Vagina (tissue), 2 donors: ENCODE data around the gene IDH2. TPM values are rescaled to one million over a fixed set of nuclear protein-coding genes. Genes with fewer than 3 reads are reported as not detected.

Experiments used
- DNase-seq, 2 donors: peaks; one replicate each; pipeline ENCODE4 v3.0.0-alpha.2; 2017; ENCODE audit errors: extremely low spot score in 2 of 2
- H3K27ac ChIP-seq: fragments of 200-600 bp; sonication (generic); one replicate; pipeline ENCODE4 v1.5.1; 2019
- H3K27me3 ChIP-seq: fragments of 200-600 bp; sonication (generic); one replicate; pipeline ENCODE4 v1.5.1; 2019
- H3K36me3 ChIP-seq, 2 donors: fragments of 200-600 bp; sonication (generic); one replicate each; pipeline ENCODE4 v1.5.1; 2017 to 2019
- H3K4me1 ChIP-seq: fragments of 200-600 bp; sonication (generic); one replicate; pipeline ENCODE4 v1.5.1; 2019
- H3K4me3 ChIP-seq, 2 donors: fragments of 200-600 bp; sonication (generic); 1 replicate in 1 of 2; 2 replicates in 1 of 2; pipeline ENCODE4 v1.5.1; 2016 to 2019
- H3K9me3 ChIP-seq: fragments of 200-600 bp; sonication (generic); one replicate; pipeline ENCODE4 v1.5.1; 2019
- POLR2A ChIP-seq, 2 donors: fragments of 450-650 bp; IDR thresholded peaks; one replicate each; pipeline ENCODE4 v1.6.1; 2017; ENCODE audit warnings: antibody characterized with exemption in 2 of 2, mild to moderate bottlenecking in 2 of 2, moderate library complexity in 2 of 2
- POLR2AphosphoS5 ChIP-seq, 2 donors: sonication (generic); formaldehyde crosslinking; IDR thresholded peaks; one replicate each; pipeline ENCODE4 v1.9.0; 2017; ENCODE audit warnings: antibody characterized with exemption in 2 of 2, mild to moderate bottlenecking in 2 of 2, low read depth in 1 of 2; ENCODE audit not compliant: insufficient read depth in 1 of 2
- intact Hi-C: fragments of 100-400 bp; cut with DNase I; formaldehyde crosslinking; loops from one replicate; pipeline ENCODE4 v1.15.1; 2023
- total RNA-seq: library from RNA; depleted of rRNA; stranded (reverse); fragments of >200 nt; gene quantifications from one replicate; pipeline ENCODE4 v1.2.3, GENCODE V29; 2016
- TF ChIP-seq, protein P1 (sequence below), 3 experiments: fragments of 450-650 bp in 2 of 3; fragments of 200-600 bp in 1 of 3; sonication (generic) in 1 of 3; IDR thresholded peaks; one replicate each; pipeline ENCODE4 v1.5.1; 2017 to 2019; ENCODE audit warnings: antibody characterized with exemption in 3 of 3, mild to moderate bottlenecking in 2 of 3, moderate library complexity in 2 of 3

The IDH2 gene
- total RNA-seq, 1 donor from 2014 or later, result 39.3 TPM

DNA sequence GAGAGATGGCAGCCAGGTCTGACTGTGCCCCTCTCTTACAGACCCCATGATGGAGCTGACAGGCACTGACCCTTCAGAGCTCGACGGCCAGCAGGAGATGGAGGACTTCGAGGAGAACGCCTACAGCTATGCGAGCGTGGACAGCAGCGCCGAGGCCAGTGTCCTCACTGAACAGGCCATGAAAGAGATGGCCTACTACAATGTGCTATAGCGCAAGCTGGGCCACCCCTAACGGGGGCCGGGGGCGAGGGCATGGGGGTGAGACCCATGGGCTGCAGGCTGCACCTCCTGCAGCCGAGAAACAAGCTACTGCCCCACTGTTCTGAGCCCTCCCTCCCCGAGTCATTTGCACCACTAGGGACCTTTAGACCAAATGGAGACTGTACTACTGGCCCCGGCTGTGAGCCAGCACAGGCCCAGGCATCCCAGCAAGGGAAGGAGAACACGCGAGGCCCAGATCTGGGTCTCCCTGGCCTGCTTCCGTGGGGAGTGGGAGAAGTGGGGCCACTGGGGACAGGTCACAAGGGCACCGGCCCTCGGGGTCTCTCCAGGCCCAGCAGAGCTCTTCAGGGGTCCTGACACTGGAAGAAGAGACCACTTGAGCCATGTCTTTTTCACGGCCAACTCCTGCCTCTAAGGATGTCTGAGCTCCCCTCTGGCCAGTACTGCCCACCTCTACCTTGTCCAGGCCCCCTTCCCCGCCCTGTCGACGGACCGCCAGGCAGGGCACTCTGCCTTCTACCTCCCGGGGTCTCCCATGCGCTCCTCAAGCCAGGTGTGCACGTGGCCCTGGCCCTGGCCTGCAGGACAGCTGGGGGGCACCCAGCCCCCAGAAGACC, 22.4 kb downstream of the IDH2 start:
- TF ChIP-seq, protein P1, sequence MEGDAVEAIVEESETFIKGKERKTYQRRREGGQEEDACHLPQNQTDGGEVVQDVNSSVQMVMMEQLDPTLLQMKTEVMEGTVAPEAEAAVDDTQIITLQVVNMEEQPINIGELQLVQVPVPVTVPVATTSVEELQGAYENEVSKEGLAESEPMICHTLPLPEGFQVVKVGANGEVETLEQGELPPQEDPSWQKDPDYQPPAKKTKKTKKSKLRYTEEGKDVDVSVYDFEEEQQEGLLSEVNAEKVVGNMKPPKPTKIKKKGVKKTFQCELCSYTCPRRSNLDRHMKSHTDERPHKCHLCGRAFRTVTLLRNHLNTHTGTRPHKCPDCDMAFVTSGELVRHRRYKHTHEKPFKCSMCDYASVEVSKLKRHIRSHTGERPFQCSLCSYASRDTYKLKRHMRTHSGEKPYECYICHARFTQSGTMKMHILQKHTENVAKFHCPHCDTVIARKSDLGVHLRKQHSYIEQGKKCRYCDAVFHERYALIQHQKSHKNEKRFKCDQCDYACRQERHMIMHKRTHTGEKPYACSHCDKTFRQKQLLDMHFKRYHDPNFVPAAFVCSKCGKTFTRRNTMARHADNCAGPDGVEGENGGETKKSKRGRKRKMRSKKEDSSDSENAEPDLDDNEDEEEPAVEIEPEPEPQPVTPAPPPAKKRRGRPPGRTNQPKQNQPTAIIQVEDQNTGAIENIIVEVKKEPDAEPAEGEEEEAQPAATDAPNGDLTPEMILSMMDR (IDR thresholded peaks at IDR 0.05), result no peak
- TF ChIP-seq POLR2A (IDR thresholded peaks at IDR 0.05) (no peak), POLR2AphosphoS5 (IDR thresholded peaks at IDR 0.05; ENCODE audit: insufficient read depth in 1 of 2, low read depth in 1 of 2) (no peak)
- Histone ChIP-seq H3K27me3 (no peaks in the 10 kb centered on the region), H3K4me3 (no peak overlapping the region), H3K9me3 (no peaks in the 10 kb centered on the region), H3K36me3 (peaks cover 0 to 33% of the 10 kb centered on the region in 2 donors), H3K27ac (no peak overlapping the region), H3K4me1 (no peaks in the 10 kb centered on the region)
- intact Hi-C loops, result no loop called here
- DNase-seq, result no peak

DNA sequence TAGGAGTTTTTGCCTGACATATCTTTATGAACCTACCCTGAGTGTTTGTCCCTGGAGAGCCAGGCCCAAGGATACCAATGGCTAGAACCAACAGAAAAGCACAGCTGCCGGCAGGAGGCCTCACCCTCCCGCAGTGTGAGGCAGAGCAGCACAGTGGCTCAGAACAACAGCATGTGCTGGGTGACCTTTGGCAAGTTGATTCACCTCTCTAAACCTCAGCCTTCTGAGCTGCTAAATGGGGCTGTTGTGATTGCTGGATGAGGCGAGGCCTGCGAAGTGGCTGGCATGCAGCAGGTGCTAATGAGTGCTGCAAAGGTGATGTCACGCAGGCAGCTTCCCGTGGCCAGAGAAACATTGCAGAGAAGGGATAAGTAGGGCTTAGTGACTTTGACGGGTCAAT, 23.3 kb downstream of the IDH2 start:
- Histone ChIP-seq H3K27ac (no peak overlapping the region), H3K27me3 (no peaks in the 10 kb centered on the region)
- intact Hi-C loops, result no loop called here

GRCh38 chr15:90076716-90077115, 25.6 kb downstream of the IDH2 start:
- no peak overlapping the region for H3K4me3 ChIP-seq
- no peaks in the 10 kb centered on the region for H3K9me3 ChIP-seq
- TF ChIP-seq, protein P1 (IDR thresholded peaks at IDR 0.05), result no peak
- TF ChIP-seq POLR2A (IDR thresholded peaks at IDR 0.05) (no peak), POLR2AphosphoS5 (IDR thresholded peaks at IDR 0.05; ENCODE audit: insufficient read depth in 1 of 2, low read depth in 1 of 2) (no peak)
- no peaks in the 10 kb centered on the region for H3K27me3 ChIP-seq
- intact Hi-C loops, result no loop called here
- peaks cover 0 to 26% of the 10 kb centered on the region in 2 donors for H3K36me3 ChIP-seq
- peak overlapping the region; percentile 28 for H3K27ac ChIP-seq
- H3K4me1 ChIP-seq, result no peaks in the 10 kb centered on the region
- no peak for DNase-seq

More for the DNA sequence above, 23.3 kb downstream of the IDH2 start:
- no peaks in the 10 kb centered on the region for H3K4me1 ChIP-seq
- no peak for DNase-seq
- H3K4me3 ChIP-seq, result no peak overlapping the region
- TF ChIP-seq, protein P1 (IDR thresholded peaks at IDR 0.05), result no peak
- no peak for TF ChIP-seq POLR2A (IDR thresholded peaks at IDR 0.05)
- no peak for TF ChIP-seq POLR2AphosphoS5 (IDR thresholded peaks at IDR 0.05; ENCODE audit: insufficient read depth in 1 of 2, low read depth in 1 of 2)
- H3K9me3 ChIP-seq, result no peaks in the 10 kb centered on the region
- H3K36me3 ChIP-seq, result peaks cover 0 to 25% of the 10 kb centered on the region in 2 donors

DNA sequence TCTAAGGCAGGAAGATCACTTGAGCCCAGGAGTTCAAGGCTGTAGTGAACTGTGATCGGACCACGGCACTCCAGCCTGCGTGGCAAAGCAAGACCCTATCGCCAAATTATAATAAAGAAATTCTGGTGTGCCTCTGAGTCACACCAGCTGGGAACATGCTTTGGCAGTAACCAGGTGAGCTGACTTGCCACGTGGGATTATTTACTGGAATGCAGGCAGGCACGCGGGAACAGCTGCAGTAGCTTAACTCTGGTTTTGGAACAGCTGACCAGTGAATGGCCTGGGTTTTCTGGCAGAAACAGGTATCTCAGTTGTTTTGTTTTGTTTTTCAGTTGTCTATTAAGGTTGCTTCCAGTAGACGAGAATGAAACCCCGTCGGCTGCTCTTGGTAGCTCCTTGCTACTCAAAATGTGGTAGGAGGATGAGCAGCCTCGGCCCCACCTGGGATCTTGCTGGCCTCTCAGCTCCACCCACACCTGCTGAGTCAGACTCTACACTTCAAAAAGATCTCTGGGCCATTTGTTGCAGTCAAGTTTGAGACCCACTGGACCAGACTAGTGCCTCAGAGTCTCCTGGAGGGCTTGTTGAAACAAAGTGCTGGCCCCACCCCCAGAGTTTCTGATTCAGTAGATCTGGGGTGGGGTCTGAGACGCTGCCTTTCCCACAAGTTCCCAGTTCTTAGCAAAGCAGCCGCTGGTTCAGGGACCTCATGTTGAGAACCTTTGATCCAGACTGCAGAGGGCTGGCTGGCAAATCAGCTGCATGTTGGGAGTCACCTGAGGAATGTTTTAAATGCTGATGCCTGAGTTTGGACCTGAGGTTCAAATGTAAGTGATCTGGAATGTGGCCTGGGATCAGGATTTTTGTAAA, 26.6 kb downstream of the IDH2 start:
- Histone ChIP-seq H3K36me3 (peaks cover 0 to 19% of the 10 kb centered on the region in 2 donors), H3K9me3 (no peaks in the 10 kb centered on the region), H3K4me1 (peaks cover 4% of the 10 kb centered on the region), H3K27ac (peak overlapping the region; percentile 74), H3K27me3 (no peaks in the 10 kb centered on the region), H3K4me3 (no peak overlapping the region)
- DNase-seq, result no peak
- intact Hi-C loops, result no loop called here
- TF ChIP-seq, protein P1 (IDR thresholded peaks at IDR 0.05), result no peak
- no peak for TF ChIP-seq POLR2A (IDR thresholded peaks at IDR 0.05)
- no peak for TF ChIP-seq POLR2AphosphoS5 (IDR thresholded peaks at IDR 0.05; ENCODE audit: insufficient read depth in 1 of 2, low read depth in 1 of 2)
